ENCODE results near the gene IL12RB2.
A peak's percentile ranks its signal among the peaks of the same experiment; 100 is the strongest.
"Not testable (repeated sequence)": the region's sequence is repeated elsewhere in the genome, so short reads cannot be mapped to it uniquely, and the experiment has no call there.

Gene IL12RB2

DNA sequence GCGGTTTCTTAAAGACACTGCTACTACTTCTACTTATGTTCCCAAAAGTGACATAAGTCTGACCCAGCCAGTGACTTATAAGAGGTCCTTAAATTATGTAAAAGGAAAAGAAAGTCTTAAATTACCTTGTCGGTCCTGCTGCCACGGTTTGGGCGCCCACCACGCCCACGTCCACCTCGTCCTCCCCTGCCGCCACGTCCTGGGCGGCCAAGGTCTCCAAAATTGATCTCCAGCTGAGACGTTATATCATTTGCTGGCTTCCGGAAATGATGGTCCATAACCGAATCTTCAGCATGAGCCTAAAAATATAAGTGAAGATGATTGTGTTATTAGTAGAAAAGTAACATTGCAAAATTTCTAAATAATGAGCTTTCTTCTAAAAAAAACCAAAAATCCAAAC lies 107.4 kb downstream of the IL12RB2 start (continued):
- TF ChIP-seq PATZ1 (tag by site-specific recombination; IDR thresholded peaks at IDR 0.05) = no peak
- no peak for TF ChIP-seq ZBTB1 (tag by site-specific recombination; IDR thresholded peaks at IDR 0.05)
- no peak for TF ChIP-seq ZBTB44 (tag by site-specific recombination; IDR thresholded peaks at IDR 0.05)
- TF ChIP-seq ZNF391 (tag by site-specific recombination; IDR thresholded peaks at IDR 0.05; ENCODE audit: borderline replicate concordance, low read depth) = no peak
- TF ChIP-seq ZNF394 (tag by site-specific recombination; IDR thresholded peaks at IDR 0.05; ENCODE audit: borderline replicate concordance) = no peak
- TF ChIP-seq ZFP41 (tag by site-specific recombination; IDR thresholded peaks at IDR 0.05; ENCODE audit: borderline replicate concordance) = no peak
- TF ChIP-seq SALL2 (tag by site-specific recombination; IDR thresholded peaks at IDR 0.05; ENCODE audit: borderline replicate concordance) = no peak

DNA sequence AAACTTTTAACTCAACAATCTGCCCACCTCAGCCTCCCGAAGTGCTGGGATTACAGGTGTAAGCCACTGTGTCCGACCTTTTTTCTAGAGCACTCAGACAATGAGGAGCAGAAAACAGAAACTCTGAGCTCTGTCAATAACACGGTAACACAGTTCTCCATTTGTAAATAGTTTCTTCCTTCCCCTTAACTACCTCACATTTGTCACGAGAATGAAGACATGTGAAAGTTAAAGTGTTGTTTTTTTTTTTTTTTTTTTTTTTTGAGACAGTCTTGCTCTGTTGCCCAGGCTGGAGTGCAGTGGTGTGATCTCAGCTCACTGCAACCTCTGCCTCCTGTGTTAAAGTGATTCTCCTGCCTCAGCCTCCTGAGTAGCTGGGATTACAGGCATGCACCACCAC lies 110.1 kb downstream of the IL12RB2 start:
- H3K4me1 ChIP-seq (ENCODE audit: control insufficient read depth, insufficient read depth, low read length); H3K27ac ChIP-seq (ENCODE audit: extremely low read depth, low read depth, low read length); H3K9me3 ChIP-seq (ENCODE audit: control insufficient read depth, insufficient read depth, low read depth, low read length); H3K4me3 ChIP-seq (ENCODE audit: low read depth, low read length): not testable (repeated sequence)
- ChIA-PET POLR2A (interaction anchor here (0.7 kb wide), 1 partner anchor 999 kb away, joined by 7 read pairs; no protein-coding TSS in a partner anchor), CTCF (interaction anchor here (0.6 to 1.7 kb wide), 2 partner anchors 25 to 83 kb away, joined by 4 to 5 read pairs; no protein-coding TSS in a partner anchor)
- peaks cover 76 to 100% of the 10 kb centered on the region in 2 experiments for H3K36me3 ChIP-seq (ENCODE audit: control insufficient read depth in 2 of 2, insufficient read depth in 1 of 2, low read length in 2 of 2)
- peak; percentile 75; the same call in 1 of the 2 replicates for TF ChIP-seq ZNF362 (tag by site-specific recombination; IDR thresholded peaks at IDR 0.05)

- no peaks in the 10 kb centered on the region for H3K9me3 ChIP-seq (ENCODE audit: control insufficient read depth, insufficient read depth, low read depth, low read length)
- ChIA-PET CTCF (interaction anchor here (0.6 to 1.7 kb wide), 7 partner anchors 9 to 82 kb away, joined by 3 to 5 read pairs (median 3); no protein-coding TSS in a partner anchor), POLR2A (no interaction called here)
- no peak overlapping the region for H3K4me3 ChIP-seq (ENCODE audit: low read depth, low read length)
- H3K36me3 ChIP-seq (ENCODE audit: control insufficient read depth in 2 of 2, insufficient read depth in 1 of 2, low read length in 2 of 2) = peaks cover 79 to 100% of the 10 kb centered on the region in 2 experiments
- no peaks in the 10 kb centered on the region for H3K4me1 ChIP-seq (ENCODE audit: control insufficient read depth, insufficient read depth, low read length)
- TF ChIP-seq SCRT1 (tag by site-specific recombination; IDR thresholded peaks at IDR 0.05; ENCODE audit: borderline replicate concordance) (peak; percentile 28; the same call in 1 of the 2 replicates), ZNF335 (tag by site-specific recombination; conservative IDR thresholded peaks at IDR 0.05) (no peak), ZNF426 (tag by site-specific recombination; IDR thresholded peaks at IDR 0.05) (no peak), ZNF624 (tag by site-specific recombination; IDR thresholded peaks at IDR 0.05) (no peak), ZBTB44 (tag by site-specific recombination; IDR thresholded peaks at IDR 0.05) (no peak), ZNF549 (tag by site-specific recombination; IDR thresholded peaks at IDR 0.05) (no peak), GLI2 (tag by site-specific recombination; IDR thresholded peaks at IDR 0.05; ENCODE audit: borderline replicate concordance, low read depth) (no peak), ZNF2 (tag by site-specific recombination; IDR thresholded peaks at IDR 0.05) (no peak), ZNF394 (tag by site-specific recombination; IDR thresholded peaks at IDR 0.05; ENCODE audit: borderline replicate concordance) (no peak), ZNF777 (tag by site-specific recombination; IDR thresholded peaks at IDR 0.05; ENCODE audit: borderline replicate concordance) (no peak), SCRT2 (tag by site-specific recombination; IDR thresholded peaks at IDR 0.05) (peak; percentile 77), MYNN (tag by site-specific recombination; IDR thresholded peaks at IDR 0.05; ENCODE audit: borderline replicate concordance) (no peak)
- TF ChIP-seq, protein P1, sequence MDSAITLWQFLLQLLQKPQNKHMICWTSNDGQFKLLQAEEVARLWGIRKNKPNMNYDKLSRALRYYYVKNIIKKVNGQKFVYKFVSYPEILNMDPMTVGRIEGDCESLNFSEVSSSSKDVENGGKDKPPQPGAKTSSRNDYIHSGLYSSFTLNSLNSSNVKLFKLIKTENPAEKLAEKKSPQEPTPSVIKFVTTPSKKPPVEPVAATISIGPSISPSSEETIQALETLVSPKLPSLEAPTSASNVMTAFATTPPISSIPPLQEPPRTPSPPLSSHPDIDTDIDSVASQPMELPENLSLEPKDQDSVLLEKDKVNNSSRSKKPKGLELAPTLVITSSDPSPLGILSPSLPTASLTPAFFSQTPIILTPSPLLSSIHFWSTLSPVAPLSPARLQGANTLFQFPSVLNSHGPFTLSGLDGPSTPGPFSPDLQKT (IDR thresholded peaks at IDR 0.05; ENCODE audit: borderline replicate concordance, low read depth, low read length) = no peak
- H3K27ac ChIP-seq (ENCODE audit: extremely low read depth, low read depth, low read length) = no peak overlapping the region
Measured at GRCh38 chr1:67418839-67419586, 111.3 kb downstream of the IL12RB2 start.

Measured in HEK293 (cell line).